GM12864 (cell line): ENCODE measurements around the gene LITAFD.

Experiments
- DNase-seq: peaks from one replicate; pipeline ENCODE4 v3.0.0-alpha.2; 2011; ENCODE audit warnings: low read depth
- H3K4me3 ChIP-seq: 2 replicates; pipeline ENCODE4 v1.5.1; 2011; ENCODE audit warnings: mild to moderate bottlenecking, low read depth, low read length, control low read depth
- CTCF ChIP-seq: IDR thresholded peaks from 2 replicates; pipeline ENCODE4 v1.5.1; 2011; ENCODE audit warnings: low read depth, mild to moderate bottlenecking, moderate library complexity, low read length, control low read depth, inconsistent platforms; ENCODE audit errors: missing control alignments

The LITAFD gene

GRCh38 chr16:8858994-8859912 lies 22.9 kb upstream of the LITAFD start:
- DNase-seq = no peak
- TF ChIP-seq CTCF = no peak
- H3K4me3 ChIP-seq = no peak overlapping the region

GRCh38 chr16:8859913-8860881 lies 22.0 kb upstream of the LITAFD start:
- TF ChIP-seq CTCF = no peak
- no peak for DNase-seq

GRCh38 chr16:8861563-8862308 lies 20.4 kb upstream of the LITAFD start:
- no peak for TF ChIP-seq CTCF
- H3K4me3 ChIP-seq = no peak overlapping the region
- DNase-seq = no peak

More at GRCh38 chr16:8859913-8860881, 22.0 kb upstream of the LITAFD start:
- no peak overlapping the region for H3K4me3 ChIP-seq

GRCh38 chr16:8862309-8863130 lies 19.6 kb upstream of the LITAFD start:
- no peak overlapping the region for H3K4me3 ChIP-seq
- TF ChIP-seq CTCF = no peak
- no peak for DNase-seq

GRCh38 chr16:8863594-8864424 lies 18.3 kb upstream of the LITAFD start:
- no peak for DNase-seq
- TF ChIP-seq CTCF = no peak
- no peak overlapping the region for H3K4me3 ChIP-seq
